DMS53 treated with DMSO at 0.1 percent for 48 hours (cell line): ENCODE results near the gene WWP2.

ENCODE experiments used
- DNase-seq: peaks from one replicate; lab custom pipeline; 2025; ENCODE audit not compliant: unreplicated experiment; lab: John Stamatoyannopoulos, UW

The WWP2 gene

DNA sequence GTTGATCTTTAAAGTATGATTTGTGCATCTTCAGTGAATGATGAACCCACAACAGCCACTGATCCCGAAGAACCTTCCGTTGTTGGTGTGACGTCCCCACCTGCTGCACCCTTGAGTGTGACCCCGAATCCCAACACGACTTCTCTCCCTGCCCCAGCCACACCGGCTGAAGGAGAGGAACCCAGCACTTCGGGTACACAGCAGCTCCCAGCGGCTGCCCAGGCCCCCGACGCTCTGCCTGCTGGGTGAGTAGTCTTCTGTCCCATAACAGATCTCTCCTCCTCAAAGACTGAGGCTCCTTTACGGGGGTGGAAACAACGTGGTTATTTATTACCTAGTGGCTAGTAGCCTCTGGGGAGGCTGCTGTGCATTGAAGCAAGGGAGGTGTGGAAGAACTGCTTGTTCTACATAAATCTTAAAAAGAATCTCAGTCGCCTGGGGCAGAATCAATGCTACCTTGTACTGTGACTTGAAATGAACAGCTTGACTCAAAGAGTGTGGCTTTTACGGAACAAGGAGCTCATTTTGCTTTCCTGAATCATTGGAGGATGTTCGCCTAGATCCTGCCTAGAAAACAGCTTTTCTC lies 126.0 kb downstream of the WWP2 start:
- no peak for DNase-seq

- no peak for DNase-seq
Observed at GRCh38 chr16:69889295-69889964, 127.3 kb downstream of the WWP2 start.

- no peak for DNase-seq
Observed at GRCh38 chr16:69890114-69890891, 128.2 kb downstream of the WWP2 start.

DNA sequence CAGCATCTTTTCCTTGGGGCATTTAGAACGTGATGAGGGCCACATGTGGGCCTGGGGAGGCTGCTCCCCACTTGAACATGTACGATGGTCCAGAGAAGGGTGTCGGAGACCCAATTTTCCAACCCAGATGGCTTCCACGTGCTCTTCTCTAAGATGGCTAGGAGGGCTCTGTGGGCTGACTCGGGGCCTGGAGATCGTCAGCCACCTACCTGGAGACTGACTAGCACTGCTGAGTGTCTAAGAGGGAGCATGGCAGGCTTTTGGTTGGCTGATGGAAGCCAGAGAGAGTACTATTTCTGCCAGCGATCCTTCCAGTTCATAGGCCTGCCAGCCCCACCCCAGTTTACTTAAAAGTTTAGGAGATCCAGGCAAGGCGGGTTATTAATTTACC lies 128.8 kb downstream of the WWP2 start:
- DNase-seq, result no peak

DNA sequence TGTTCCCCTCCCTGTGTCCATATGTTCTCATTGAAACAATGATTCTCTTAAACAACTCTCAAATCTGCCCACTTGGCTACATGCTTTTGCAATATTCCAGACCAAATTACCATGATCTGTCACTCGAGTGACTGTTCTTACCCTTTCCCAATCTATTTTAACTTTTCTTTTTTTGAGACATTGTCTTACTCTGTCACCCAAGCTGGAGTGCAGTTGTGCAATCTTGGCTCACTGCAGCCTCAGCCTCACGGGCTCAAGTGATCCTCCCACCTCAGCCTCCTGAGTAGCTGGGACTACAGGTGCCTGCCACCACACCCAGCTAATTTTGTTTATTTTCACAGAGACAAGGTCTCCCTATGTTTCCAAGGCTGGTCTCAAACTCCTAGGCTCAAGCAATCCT lies 130.2 kb downstream of the WWP2 start:
- no peak for DNase-seq

DNA sequence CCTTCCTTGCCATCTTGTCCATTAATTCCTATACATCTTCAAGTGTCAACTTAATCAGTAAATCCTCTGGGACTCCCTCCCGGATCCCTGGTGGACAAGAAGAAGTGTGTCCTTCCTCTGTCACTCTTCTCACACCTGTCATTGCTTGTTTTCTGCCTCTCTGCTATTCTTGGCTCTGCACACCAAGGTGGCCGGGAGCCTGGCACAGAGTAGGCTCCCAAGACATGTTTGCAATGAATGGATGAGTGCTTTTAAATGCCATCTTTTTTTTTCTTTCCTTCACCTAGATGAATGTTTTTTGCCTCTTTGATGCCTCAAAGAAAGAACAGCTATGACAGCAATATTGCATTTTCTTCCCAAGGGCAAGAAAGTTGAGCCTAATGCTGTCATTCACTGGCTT lies 131.0 kb downstream of the WWP2 start:
- no peak for DNase-seq

GRCh38 chr16:69894676-69895075 lies 132.5 kb downstream of the WWP2 start:
- no peak for DNase-seq

- no peak for DNase-seq
Observed at GRCh38 chr16:69903865-69904415, 141.8 kb downstream of the WWP2 start.

- no peak for DNase-seq
Observed at GRCh38 chr16:69904495-69905170, 142.5 kb downstream of the WWP2 start.

DNA sequence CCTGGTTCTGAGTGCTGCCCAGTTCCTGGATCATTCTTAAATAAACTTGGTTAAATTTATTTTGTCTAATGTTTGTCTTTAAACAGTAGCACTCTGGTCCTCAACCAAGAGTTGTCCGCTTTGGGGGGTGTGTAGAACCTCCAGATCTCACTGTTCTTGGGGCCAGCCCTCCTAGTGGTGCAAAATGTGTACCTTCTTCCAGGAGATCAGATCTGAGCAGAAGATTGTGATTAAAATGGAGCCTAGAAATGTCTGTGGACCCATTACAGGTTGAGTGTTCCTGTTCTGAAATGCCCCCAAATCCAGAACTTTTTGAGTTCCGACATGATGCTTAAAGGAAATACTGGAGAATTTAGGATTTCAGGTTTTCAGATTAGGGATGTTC lies 143.0 kb downstream of the WWP2 start:
- no peak for DNase-seq

GRCh38 chr16:69906838-69907401 lies 144.8 kb downstream of the WWP2 start:
- DNase-seq, result no peak

- DNase-seq, result no peak
Observed at GRCh38 chr16:69909043-69909442, 146.9 kb downstream of the WWP2 start.

GRCh38 chr16:69909760-69910159 lies 147.6 kb downstream of the WWP2 start:
- DNase-seq, result no peak

DNA sequence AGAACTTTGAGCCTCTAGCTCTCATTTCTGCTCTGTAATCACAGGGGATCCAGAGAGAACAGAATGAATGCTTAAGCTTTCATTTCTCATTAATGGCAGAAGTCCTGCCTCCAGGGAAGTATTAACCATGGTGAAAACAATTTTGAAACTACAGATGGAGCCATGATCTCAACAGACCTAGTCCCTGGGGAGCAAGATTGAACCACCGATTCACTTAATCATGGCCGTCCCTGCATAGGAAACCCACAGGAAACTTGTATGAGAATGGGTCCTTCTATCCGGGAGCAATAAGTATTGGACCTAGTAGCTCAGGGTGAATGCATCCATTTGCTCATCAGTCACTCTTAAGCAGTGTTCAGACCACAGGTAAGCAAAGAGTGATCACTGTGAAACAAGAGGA lies 148.8 kb downstream of the WWP2 start:
- no peak for DNase-seq

DNA sequence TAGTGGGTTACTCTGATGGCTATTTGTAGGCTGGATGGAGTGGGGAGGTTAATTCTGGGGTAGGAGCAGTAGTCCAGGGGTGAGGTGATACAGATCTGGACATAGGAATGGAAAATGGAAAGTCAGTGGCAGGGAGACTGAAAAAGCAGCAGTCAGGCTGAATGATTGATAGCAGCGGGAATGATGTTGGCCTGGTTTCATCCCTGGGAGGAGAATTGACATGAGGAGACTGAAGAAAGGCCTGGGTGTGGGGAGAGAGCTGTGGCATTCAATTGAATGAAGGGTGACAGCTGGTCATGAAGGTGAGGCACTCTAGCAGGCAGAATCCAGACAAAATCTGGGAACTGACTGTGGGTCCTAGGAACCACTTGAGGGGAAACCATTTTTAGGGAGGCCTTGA lies 154.3 kb downstream of the WWP2 start:
- no peak for DNase-seq

- no peak for DNase-seq
Observed at GRCh38 chr16:69917311-69917710, 155.2 kb downstream of the WWP2 start.

DNA sequence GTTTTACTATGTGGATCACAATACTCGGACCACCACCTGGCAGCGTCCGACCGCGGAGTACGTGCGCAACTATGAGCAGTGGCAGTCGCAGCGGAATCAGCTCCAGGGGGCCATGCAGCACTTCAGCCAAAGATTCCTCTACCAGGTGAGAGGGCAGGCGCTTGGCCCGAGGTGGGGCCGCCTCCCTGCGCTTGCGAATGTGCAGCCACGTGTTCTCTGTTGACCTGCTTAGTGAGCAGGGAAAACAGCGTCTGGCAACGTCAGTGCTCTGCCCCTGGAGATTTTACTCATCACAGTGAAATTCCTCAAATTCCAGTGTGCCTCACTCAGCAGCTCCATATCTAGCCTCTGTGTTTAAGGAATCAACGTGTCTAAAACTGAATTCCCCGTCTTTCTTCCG lies 155.6 kb downstream of the WWP2 start:
- no peak for DNase-seq

DNA sequence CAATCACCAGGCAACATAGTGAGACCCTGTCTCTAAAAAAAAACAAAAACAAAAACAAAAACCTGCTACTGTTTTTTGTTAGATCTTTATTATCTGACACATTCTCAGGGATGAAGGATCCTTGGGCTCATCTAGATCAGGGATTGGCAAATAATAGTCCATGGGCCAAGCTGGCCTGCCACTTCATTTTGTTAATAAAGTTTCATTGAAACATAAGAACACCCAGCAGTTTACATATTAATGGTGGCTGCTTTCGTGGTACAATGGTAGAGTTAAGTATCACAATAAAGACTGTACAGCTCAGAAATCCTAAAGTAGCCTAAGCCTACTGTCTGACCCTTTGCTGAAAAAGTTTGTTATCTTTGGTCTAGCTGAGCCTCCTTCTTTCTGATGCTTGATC lies 156.1 kb downstream of the WWP2 start:
- no peak for DNase-seq

- DNase-seq, result no peak
Observed at GRCh38 chr16:69921127-69921526, 159.0 kb downstream of the WWP2 start.

- DNase-seq, result no peak
Observed at GRCh38 chr16:69922200-69922599, 160.1 kb downstream of the WWP2 start.

GRCh38 chr16:69924041-69924775 lies 162.1 kb downstream of the WWP2 start:
- DNase-seq, result no peak
